ENCODE measurements around the gene TTC32. TPM values are rescaled to one million over a fixed set of nuclear protein-coding genes. Genes with fewer than 3 reads are reported as not detected.
"Not testable (repeated sequence)": the region's sequence is repeated elsewhere in the genome, so short reads cannot be mapped to it uniquely, and the experiment has no call there.

TTC32 gene
- total RNA-seq, 1 donor from 2014 or later = 9.4 TPM

DNA sequence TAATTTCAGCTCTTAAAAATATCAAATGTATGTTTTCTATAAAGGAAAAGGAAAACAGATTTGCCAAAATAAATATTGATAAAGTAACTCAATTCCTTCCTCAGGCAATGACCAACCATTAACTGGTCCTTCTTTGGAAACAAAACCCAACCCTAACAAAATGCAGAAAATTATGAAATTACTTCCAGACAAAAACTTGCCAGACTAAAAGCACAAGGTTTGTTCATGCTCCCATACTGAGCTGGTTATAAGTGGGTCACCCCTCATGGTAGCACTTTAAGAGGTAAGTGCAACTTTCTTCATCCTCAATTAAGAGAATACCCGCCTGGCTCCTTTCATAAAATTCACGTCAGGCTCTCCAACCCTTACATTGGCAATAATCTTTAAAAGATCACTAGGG lies 31.1 kb upstream of the TTC32 start:
- Mint-ChIP-seq H3K4me1 (ENCODE audit: unreplicated experiment) (peaks cover 8% of the 10 kb centered on the region), H3K4me3 (ENCODE audit: unreplicated experiment) (no peak overlapping the region), H3K27ac (ENCODE audit: unreplicated experiment) (peak overlapping the region; percentile 75), H3K27me3 (ENCODE audit: unreplicated experiment) (no peaks in the 10 kb centered on the region), H3K36me3 (ENCODE audit: low read depth, unreplicated experiment) (peaks cover 11% of the 10 kb centered on the region), H3K9me3 (ENCODE audit: unreplicated experiment) (no peaks in the 10 kb centered on the region)
- no peak for TF ChIP-seq CTCF (IDR thresholded peaks at IDR 0.05; ENCODE audit: unreplicated experiment)
- DNase-seq (ENCODE audit: low spot score) = no peak

DNA sequence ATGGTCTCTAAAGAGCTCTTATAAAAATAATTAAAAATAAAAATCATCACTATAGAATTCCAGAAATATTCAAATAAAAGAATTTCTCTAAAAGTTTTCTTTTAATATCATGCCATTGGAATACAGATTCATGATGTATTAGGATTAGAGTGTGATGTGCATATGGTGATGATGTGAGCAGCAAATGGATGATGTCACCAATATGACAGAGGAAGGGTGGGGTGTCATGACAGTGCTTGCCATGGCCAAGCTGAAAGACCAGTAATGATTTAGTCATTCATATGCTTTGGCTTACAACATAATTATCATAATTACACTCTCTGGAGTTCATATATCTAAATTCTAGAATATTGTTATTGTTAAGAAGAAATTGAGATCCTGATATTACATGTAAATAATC lies 27.4 kb upstream of the TTC32 start:
- H3K27ac Mint-ChIP-seq (ENCODE audit: unreplicated experiment) = no peak overlapping the region
- no peaks in the 10 kb centered on the region for H3K27me3 Mint-ChIP-seq (ENCODE audit: unreplicated experiment)
- peaks cover 12% of the 10 kb centered on the region for H3K4me1 Mint-ChIP-seq (ENCODE audit: unreplicated experiment)
- no peak for DNase-seq (ENCODE audit: low spot score)
- H3K36me3 Mint-ChIP-seq (ENCODE audit: low read depth, unreplicated experiment) = peaks cover 41% of the 10 kb centered on the region
- peaks cover 5% of the 10 kb centered on the region for H3K9me3 Mint-ChIP-seq (ENCODE audit: unreplicated experiment)
- no peak for TF ChIP-seq CTCF (IDR thresholded peaks at IDR 0.05; ENCODE audit: unreplicated experiment)
- H3K4me3 Mint-ChIP-seq (ENCODE audit: unreplicated experiment) = peak overlapping the region; percentile 57

- not testable (repeated sequence) for H3K4me3 Mint-ChIP-seq (ENCODE audit: unreplicated experiment); DNase-seq (ENCODE audit: low spot score); H3K4me1 Mint-ChIP-seq (ENCODE audit: unreplicated experiment); H3K27ac Mint-ChIP-seq (ENCODE audit: unreplicated experiment); H3K27me3 Mint-ChIP-seq (ENCODE audit: unreplicated experiment)
- Mint-ChIP-seq H3K36me3 (ENCODE audit: low read depth, unreplicated experiment) (peaks cover 50% of the 10 kb centered on the region), H3K9me3 (ENCODE audit: unreplicated experiment) (peaks cover 10% of the 10 kb centered on the region)
Measured at GRCh38 chr2:19927816-19928215, 26.0 kb upstream of the TTC32 start.

DNA sequence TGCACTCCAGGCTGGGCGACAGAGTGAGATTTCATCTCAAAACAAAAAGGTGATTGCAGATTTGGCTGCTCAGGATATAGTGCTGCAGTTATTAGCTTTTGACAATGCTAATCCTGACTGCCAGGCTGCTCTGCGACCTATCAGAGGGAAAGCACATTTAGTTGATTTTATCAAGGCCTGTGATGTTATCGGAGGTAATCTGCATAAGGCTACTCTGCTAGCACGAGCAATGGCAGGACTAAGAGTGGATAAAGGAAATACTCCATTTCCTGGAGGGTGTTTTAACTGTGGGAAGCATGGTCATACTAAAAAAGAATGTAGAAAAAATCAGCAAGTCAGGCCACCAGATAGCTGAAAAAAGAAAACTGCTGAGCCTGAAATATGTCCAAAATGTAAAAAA lies 22.7 kb upstream of the TTC32 start:
- Mint-ChIP-seq H3K4me3 (ENCODE audit: unreplicated experiment) (peak overlapping the region; percentile 29), H3K27ac (ENCODE audit: unreplicated experiment) (peak overlapping the region; percentile 80), H3K4me1 (ENCODE audit: unreplicated experiment) (peaks cover 10% of the 10 kb centered on the region), H3K36me3 (ENCODE audit: low read depth, unreplicated experiment) (peaks cover 53% of the 10 kb centered on the region), H3K9me3 (ENCODE audit: unreplicated experiment) (peaks cover 10% of the 10 kb centered on the region)
- DNase-seq (ENCODE audit: low spot score); H3K27me3 Mint-ChIP-seq (ENCODE audit: unreplicated experiment): not testable (repeated sequence)

GRCh38 chr2:19922188-19922587 lies 20.4 kb upstream of the TTC32 start:
- H3K4me1 Mint-ChIP-seq (ENCODE audit: unreplicated experiment) = peaks cover 10% of the 10 kb centered on the region
- not testable (repeated sequence) for H3K27me3 Mint-ChIP-seq (ENCODE audit: unreplicated experiment); DNase-seq (ENCODE audit: low spot score); H3K27ac Mint-ChIP-seq (ENCODE audit: unreplicated experiment); H3K9me3 Mint-ChIP-seq (ENCODE audit: unreplicated experiment)
- peaks cover 45% of the 10 kb centered on the region for H3K36me3 Mint-ChIP-seq (ENCODE audit: low read depth, unreplicated experiment)
- peak overlapping the region; percentile 43 for H3K4me3 Mint-ChIP-seq (ENCODE audit: unreplicated experiment)

DNA sequence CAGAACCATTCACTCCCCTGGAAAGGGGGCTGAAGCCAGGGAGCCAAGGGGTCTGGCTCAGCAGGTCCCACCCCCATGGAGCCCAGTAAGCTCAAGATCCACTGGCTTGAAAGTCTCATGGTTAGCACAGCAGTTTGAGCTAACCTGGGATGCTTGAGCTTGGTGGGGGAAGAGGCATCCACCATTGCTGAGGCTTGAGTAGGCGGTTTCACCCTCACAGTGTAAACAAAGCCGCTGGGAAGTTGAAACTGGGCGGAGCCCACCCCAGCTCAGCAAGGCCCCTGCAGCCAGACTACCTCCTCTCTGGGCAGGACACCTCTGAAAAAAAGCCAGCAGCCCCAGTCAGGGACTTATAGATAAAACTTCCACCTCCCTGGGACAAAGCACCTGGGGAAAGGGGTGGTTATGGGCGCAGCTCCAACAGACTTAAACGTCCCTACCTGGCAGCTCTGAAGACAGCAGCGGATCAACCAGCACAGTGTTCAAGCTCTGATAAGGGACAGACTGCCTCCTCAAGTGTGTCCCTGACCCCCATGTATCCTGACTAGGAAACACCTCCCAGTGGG lies 14.7 kb upstream of the TTC32 start:
- Mint-ChIP-seq H3K9me3 (ENCODE audit: unreplicated experiment) (no peaks in the 10 kb centered on the region), H3K27ac (ENCODE audit: unreplicated experiment) (no peak overlapping the region), H3K4me3 (ENCODE audit: unreplicated experiment) (no peak overlapping the region), H3K4me1 (ENCODE audit: unreplicated experiment) (peaks cover 8% of the 10 kb centered on the region), H3K27me3 (ENCODE audit: unreplicated experiment) (no peaks in the 10 kb centered on the region), H3K36me3 (ENCODE audit: low read depth, unreplicated experiment) (peaks cover 11% of the 10 kb centered on the region)
- no peak for DNase-seq (ENCODE audit: low spot score)
- TF ChIP-seq CTCF (IDR thresholded peaks at IDR 0.05; ENCODE audit: unreplicated experiment) = no peak

Data from endothelial cell (in vitro differentiated cells).